ENCODE measurements around the gene PSMB11. TPM values are rescaled to one million over a fixed set of nuclear protein-coding genes. Genes with fewer than 3 reads are reported as not detected.
A peak's percentile ranks its signal among the peaks of the same experiment; 100 is the strongest.

Gene PSMB11
- total and polyA plus RNA-seq, 2 donors (not counting 1 experiment from before 2014, with no cell fraction given) = not detected

GRCh38 chr14:23093104-23093503, 51.1 kb downstream of the PSMB11 start:
- no peak overlapping the region for H3K27ac ChIP-seq (ENCODE audit: low read length in 2 of 2)
- H3K79me2 ChIP-seq (ENCODE audit: control insufficient read depth, insufficient read depth, low read length) = peaks cover 93% of the 10 kb centered on the region
- H3K4me1 ChIP-seq (ENCODE audit: control insufficient read depth in 2 of 2, insufficient read depth in 2 of 2, low read length in 2 of 2) = peaks cover 20 to 24% of the 10 kb centered on the region in 2 donors
- TF ChIP-seq EZH2 (IDR thresholded peaks at IDR 0.05; ENCODE audit: borderline replicate concordance, insufficient read depth, low read depth, low read length, poor library complexity, severe bottlenecking) = no peak
- TF ChIP-seq, protein P1, sequence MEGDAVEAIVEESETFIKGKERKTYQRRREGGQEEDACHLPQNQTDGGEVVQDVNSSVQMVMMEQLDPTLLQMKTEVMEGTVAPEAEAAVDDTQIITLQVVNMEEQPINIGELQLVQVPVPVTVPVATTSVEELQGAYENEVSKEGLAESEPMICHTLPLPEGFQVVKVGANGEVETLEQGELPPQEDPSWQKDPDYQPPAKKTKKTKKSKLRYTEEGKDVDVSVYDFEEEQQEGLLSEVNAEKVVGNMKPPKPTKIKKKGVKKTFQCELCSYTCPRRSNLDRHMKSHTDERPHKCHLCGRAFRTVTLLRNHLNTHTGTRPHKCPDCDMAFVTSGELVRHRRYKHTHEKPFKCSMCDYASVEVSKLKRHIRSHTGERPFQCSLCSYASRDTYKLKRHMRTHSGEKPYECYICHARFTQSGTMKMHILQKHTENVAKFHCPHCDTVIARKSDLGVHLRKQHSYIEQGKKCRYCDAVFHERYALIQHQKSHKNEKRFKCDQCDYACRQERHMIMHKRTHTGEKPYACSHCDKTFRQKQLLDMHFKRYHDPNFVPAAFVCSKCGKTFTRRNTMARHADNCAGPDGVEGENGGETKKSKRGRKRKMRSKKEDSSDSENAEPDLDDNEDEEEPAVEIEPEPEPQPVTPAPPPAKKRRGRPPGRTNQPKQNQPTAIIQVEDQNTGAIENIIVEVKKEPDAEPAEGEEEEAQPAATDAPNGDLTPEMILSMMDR (IDR thresholded peaks at IDR 0.05) = no peak
- no peak for DNase-seq
- peak overlapping the region; percentile 2 for H3K27ac Mint-ChIP-seq
- peak overlapping the region; percentile 59 for H3K4me3 Mint-ChIP-seq
- 100% methylated on average over 1 of the region's 2 CpGs for WGBS (ENCODE audit: insufficient coverage)
- H3K4me2 ChIP-seq (replicated peaks; ENCODE audit: low read depth, low read length, poor library complexity, severe bottlenecking) = peak overlapping the region; percentile 85
- H2AFZ ChIP-seq (ENCODE audit: insufficient read depth, low read depth, low read length, poor library complexity, severe bottlenecking) = no peak overlapping the region
- peak overlapping the region; percentile 83 for H3K9ac ChIP-seq (ENCODE audit: low read length)
- CTCF ChIA-PET = interaction anchor here (0.8 to 3.7 kb wide), 5 partner anchors 16 to 107 kb away, joined by 3 to 29 read pairs (median 3); no protein-coding TSS in a partner anchor
- no peak for ATAC-seq (ENCODE audit: low read depth)
- POLR2A ChIA-PET = no interaction called here
- H3K4me3 ChIP-seq (ENCODE audit: control extremely low read depth in 1 of 5, extremely low read depth in 1 of 5, insufficient read depth in 1 of 5, low read depth in 2 of 5, low read length in 4 of 5) = no peak overlapping the region
- H3K27me3 ChIP-seq (replicated peaks in 1 of 4; ENCODE audit: control extremely low read depth in 1 of 4, control insufficient read depth in 3 of 4, insufficient read depth in 4 of 4, low read length in 3 of 4) = no peaks in the 10 kb centered on the region
- intact Hi-C loops (cut with micrococcal nuclease) = loop anchor here (5.0 to 10.0 kb wide), 5 partner anchors 36 to 1828 kb away; partner anchors contain the start of genes CDH24, EMC9, HNRNPC and PSME2
- no peaks in the 10 kb centered on the region for H3K27me3 Mint-ChIP-seq
- peaks cover 57% of the 10 kb centered on the region for H4K20me1 ChIP-seq (ENCODE audit: control insufficient read depth, insufficient read depth, low read length, poor library complexity, severe bottlenecking)
- no peaks in the 10 kb centered on the region for H3K9me3 ChIP-seq (ENCODE audit: control extremely low read depth in 1 of 3, control insufficient read depth in 2 of 3, insufficient read depth in 1 of 3, low read length in 2 of 3)
- peaks cover 8 to 57% of the 10 kb centered on the region in 2 experiments for H3K36me3 ChIP-seq (replicated peaks in 1 of 2; ENCODE audit: control extremely low read depth in 1 of 2, control insufficient read depth in 1 of 2, extremely low read depth in 1 of 2, insufficient read depth in 2 of 2, low read length in 1 of 2)
- peaks cover 33% of the 10 kb centered on the region for H3K4me1 Mint-ChIP-seq
- H3K9me3 Mint-ChIP-seq (ENCODE audit: insufficient read depth) = no peaks in the 10 kb centered on the region

DNA sequence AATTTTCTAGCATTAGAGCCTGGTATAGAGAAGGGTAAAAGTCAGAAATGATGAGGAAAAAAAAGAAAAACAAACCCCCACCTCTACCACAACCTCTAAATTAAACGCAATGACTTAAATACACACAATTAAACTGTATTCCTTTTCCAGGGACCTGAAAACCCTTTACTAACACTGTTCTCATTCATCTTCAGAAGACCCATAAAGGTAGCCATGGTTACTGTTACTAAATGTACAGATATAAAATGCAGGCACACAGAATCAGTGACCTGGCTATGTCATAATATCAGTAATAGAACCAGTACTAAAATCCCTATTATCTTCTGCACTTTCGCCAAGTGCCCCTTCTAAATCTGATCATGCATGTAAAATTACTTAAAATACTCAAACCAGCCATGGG, 51.5 kb downstream of the PSMB11 start:
- H3K9me3 Mint-ChIP-seq (ENCODE audit: insufficient read depth) = no peaks in the 10 kb centered on the region
- Histone ChIP-seq H4K20me1 (ENCODE audit: control insufficient read depth, insufficient read depth, low read length, poor library complexity, severe bottlenecking) (peaks cover 56% of the 10 kb centered on the region), H3K36me3 (replicated peaks in 1 of 2; ENCODE audit: control extremely low read depth in 1 of 2, control insufficient read depth in 1 of 2, extremely low read depth in 1 of 2, insufficient read depth in 2 of 2, low read length in 1 of 2) (peaks cover 9 to 57% of the 10 kb centered on the region in 2 experiments), H3K9ac (ENCODE audit: low read length) (peak overlapping the region; percentile 83), H2AFZ (ENCODE audit: insufficient read depth, low read depth, low read length, poor library complexity, severe bottlenecking) (no peak overlapping the region), H3K4me3 (ENCODE audit: control extremely low read depth in 1 of 5, extremely low read depth in 1 of 5, insufficient read depth in 1 of 5, low read depth in 2 of 5, low read length in 4 of 5) (peak overlapping the region; percentile 72 to 99 (median 94)), H3K4me2 (replicated peaks; ENCODE audit: low read depth, low read length, poor library complexity, severe bottlenecking) (peak overlapping the region; percentile 85), H3K79me2 (ENCODE audit: control insufficient read depth, insufficient read depth, low read length) (peaks cover 92% of the 10 kb centered on the region), H3K27me3 (replicated peaks in 1 of 4; ENCODE audit: control extremely low read depth in 1 of 4, control insufficient read depth in 3 of 4, insufficient read depth in 4 of 4, low read length in 3 of 4) (no peaks in the 10 kb centered on the region), H3K4me1 (ENCODE audit: control insufficient read depth in 2 of 2, insufficient read depth in 2 of 2, low read length in 2 of 2) (peaks cover 20 to 24% of the 10 kb centered on the region in 2 donors), H3K9me3 (ENCODE audit: control extremely low read depth in 1 of 3, control insufficient read depth in 2 of 3, insufficient read depth in 1 of 3, low read length in 2 of 3) (no peaks in the 10 kb centered on the region), H3K27ac (ENCODE audit: low read length in 2 of 2) (no peak overlapping the region)
- no peaks in the 10 kb centered on the region for H3K27me3 Mint-ChIP-seq
- H3K27ac Mint-ChIP-seq = no peak overlapping the region
- ATAC-seq (ENCODE audit: low read depth) (no peak), DNase-seq (no peak)
- peak overlapping the region; percentile 59 for H3K4me3 Mint-ChIP-seq
- intact Hi-C loops (cut with micrococcal nuclease) = loop anchor here (5.0 to 10.0 kb wide), 5 partner anchors 36 to 1829 kb away; partner anchors contain the start of genes CDH24, EMC9, HNRNPC and PSME2
- ChIA-PET POLR2A (no interaction called here), CTCF (interaction anchor here (0.6 to 2.9 kb wide), 7 partner anchors 12 to 35 kb away, joined by 3 to 30 read pairs (median 7); no protein-coding TSS in a partner anchor)
- peaks cover 33% of the 10 kb centered on the region for H3K4me1 Mint-ChIP-seq
- WGBS (ENCODE audit: insufficient coverage) = 45% methylated on average over 1 of the region's 2 CpGs
- TF ChIP-seq, protein P1 (IDR thresholded peaks at IDR 0.05) = no peak
- no peak for TF ChIP-seq EZH2 (IDR thresholded peaks at IDR 0.05; ENCODE audit: borderline replicate concordance, insufficient read depth, low read depth, low read length, poor library complexity, severe bottlenecking)
